ENCODE data around the gene ADAM12. TPM values are rescaled to one million over a fixed set of nuclear protein-coding genes. Genes with fewer than 3 reads are reported as not detected.

The ADAM12 gene
- total and polyA plus RNA-seq, 2 experiments from 2014 or later: 0.13 to 0.87 TPM

- DNase-seq (ENCODE audit: low spot score) (no peak), ATAC-seq (peak; percentile 60)
- Mint-ChIP-seq H3K9me3 (no peaks in the 10 kb centered on the region), H3K36me3 (ENCODE audit: low read depth) (no peaks in the 10 kb centered on the region), H3K27me3 (ENCODE audit: insufficient read depth, low read depth, poor library complexity) (peaks cover 15% of the 10 kb centered on the region), H3K27ac (peak overlapping the region; percentile 86; the same call in 1 of the 2 replicates), H3K4me1 (peaks cover 38% of the 10 kb centered on the region), H3K4me3 (no peak overlapping the region)
- peaks cover 32% of the 10 kb centered on the region for H3K4me1 ChIP-seq (ENCODE audit: insufficient read depth)
- no peaks in the 10 kb centered on the region for H3K36me3 ChIP-seq (ENCODE audit: insufficient read depth)
- no peaks in the 10 kb centered on the region for H3K79me2 ChIP-seq (replicated peaks; ENCODE audit: insufficient read depth)
- H3K27me3 ChIP-seq (ENCODE audit: insufficient read depth): no peaks in the 10 kb centered on the region
- H3K4me2 ChIP-seq: no peak overlapping the region
- TF ChIP-seq EZH2 (IDR thresholded peaks at IDR 0.05; ENCODE audit: low read depth, unreplicated experiment): no peak
- no peak for TF ChIP-seq CTCF (conservative IDR thresholded peaks at IDR 0.05; ENCODE audit: low read depth in 2 of 2)
- no peak for TF ChIP-seq STAT1 (IDR thresholded peaks at IDR 0.05; ENCODE audit: unreplicated experiment)
- TF ChIP-seq POLR2AphosphoS5 (IDR thresholded peaks at IDR 0.05; ENCODE audit: low read depth): no peak
- no peak for TF ChIP-seq NANOG (IDR thresholded peaks at IDR 0.05; ENCODE audit: borderline replicate concordance)
- no peak for TF ChIP-seq JUNB (IDR thresholded peaks at IDR 0.05; ENCODE audit: unreplicated experiment)
- no peak for TF ChIP-seq ZNF331 (CRISPR knock-in tag; IDR thresholded peaks at IDR 0.05; ENCODE audit: low read depth)
- no peak for TF ChIP-seq REST (IDR thresholded peaks at IDR 0.05; ENCODE audit: unreplicated experiment)
- no peak for TF ChIP-seq ETS1 (IDR thresholded peaks at IDR 0.05)
- no peak for TF ChIP-seq CREB1 (CRISPR knock-in tag; IDR thresholded peaks at IDR 0.05; ENCODE audit: low read depth)
- TF ChIP-seq EZH2phosphoT487 (IDR thresholded peaks at IDR 0.05; ENCODE audit: unreplicated experiment): no peak
- TF ChIP-seq ZNF462 (CRISPR knock-in tag; IDR thresholded peaks at IDR 0.05): no peak
- no peak for TF ChIP-seq ZNF114 (CRISPR knock-in tag; IDR thresholded peaks at IDR 0.05)
- peak overlapping the region; percentile 92 for H2AFZ ChIP-seq
- H4K20me1 ChIP-seq (replicated peaks; ENCODE audit: insufficient read depth): no peaks in the 10 kb centered on the region
- no peak overlapping the region for H3K4me3 ChIP-seq
- no peak overlapping the region for H3K27ac ChIP-seq (ENCODE audit: low read depth)
- no peaks in the 10 kb centered on the region for H3F3A ChIP-seq (replicated peaks; ENCODE audit: low read depth)
- H3K9me2 ChIP-seq (ENCODE audit: insufficient read depth): no peaks in the 10 kb centered on the region
Measured at GRCh38 chr10:126175641-126176262, 212.5 kb downstream of the ADAM12 start.
